ENCODE results near the gene NRSN1. TPM values are rescaled to one million over a fixed set of nuclear protein-coding genes. Genes with fewer than 3 reads are reported as not detected.

The NRSN1 gene
- total RNA-seq, 2 donors from 2014 or later = not detected

GRCh38 chr6:24113891-24114290 is 12.1 kb upstream of the NRSN1 start:
- H3K36me3 ChIP-seq (ENCODE audit: control insufficient read depth, insufficient read depth, low read length) = no peaks in the 10 kb centered on the region
- no peak overlapping the region for H3K27ac Mint-ChIP-seq
- H3K36me3 Mint-ChIP-seq (ENCODE audit: low read depth) = no peaks in the 10 kb centered on the region
- H3K9me3 ChIP-seq (ENCODE audit: control insufficient read depth, low read length) = no peaks in the 10 kb centered on the region
- H3K4me1 Mint-ChIP-seq = no peaks in the 10 kb centered on the region
- no peak overlapping the region for H3K4me3 ChIP-seq (ENCODE audit: low read length)
- no peak for DNase-seq
- no peaks in the 10 kb centered on the region for H3K9me3 Mint-ChIP-seq
- H3K4me1 ChIP-seq (ENCODE audit: control insufficient read depth, insufficient read depth, low read length) = no peaks in the 10 kb centered on the region
- H3K4me3 Mint-ChIP-seq = no peak overlapping the region
- no peak overlapping the region for H3K9ac ChIP-seq (ENCODE audit: extremely low read depth, low read length, poor library complexity, severe bottlenecking)
- H3K27me3 Mint-ChIP-seq (ENCODE audit: insufficient read depth) = peaks cover 12% of the 10 kb centered on the region
- TF ChIP-seq CTCF (conservative IDR thresholded peaks at IDR 0.05) = no peak
- peaks cover 5% of the 10 kb centered on the region for H3K27me3 ChIP-seq (ENCODE audit: control insufficient read depth, insufficient read depth, low read length, poor library complexity, severe bottlenecking)
- no peak overlapping the region for H3K27ac ChIP-seq (ENCODE audit: low read depth, low read length)

- no peak for TF ChIP-seq CTCF (conservative IDR thresholded peaks at IDR 0.05)
Observed at GRCh38 chr6:24117021-24117420, 9.0 kb upstream of the NRSN1 start.

GRCh38 chr6:24122139-24122538 is 3.9 kb upstream of the NRSN1 start:
- H3K4me3 ChIP-seq (ENCODE audit: low read length) = no peak overlapping the region
- Mint-ChIP-seq H3K27me3 (ENCODE audit: insufficient read depth) (peaks cover 29% of the 10 kb centered on the region), H3K36me3 (ENCODE audit: low read depth) (no peaks in the 10 kb centered on the region), H3K9me3 (no peaks in the 10 kb centered on the region), H3K4me3 (no peak overlapping the region), H3K4me1 (peaks cover 9% of the 10 kb centered on the region), H3K27ac (no peak overlapping the region)
- H3K36me3 ChIP-seq (ENCODE audit: control insufficient read depth, insufficient read depth, low read length) = no peaks in the 10 kb centered on the region
- H3K9ac ChIP-seq (ENCODE audit: extremely low read depth, low read length, poor library complexity, severe bottlenecking) = no peak overlapping the region
- no peaks in the 10 kb centered on the region for H3K4me1 ChIP-seq (ENCODE audit: control insufficient read depth, insufficient read depth, low read length)
- no peaks in the 10 kb centered on the region for H3K9me3 ChIP-seq (ENCODE audit: control insufficient read depth, low read length)
- WGBS, 2 experiments (ENCODE audit: insufficient coverage in 1 of 2, insufficient read length in 1 of 2) = 85 to 89% methylated on average over 3 to 7 of the region's 7 CpGs
- H3K27me3 ChIP-seq (ENCODE audit: control insufficient read depth, insufficient read depth, low read length, poor library complexity, severe bottlenecking) = no peaks in the 10 kb centered on the region
- no peak for DNase-seq
- H3K27ac ChIP-seq (ENCODE audit: low read depth, low read length) = no peak overlapping the region
- TF ChIP-seq CTCF (conservative IDR thresholded peaks at IDR 0.05) = no peak

More at GRCh38 chr6:24117021-24117420, 9.0 kb upstream of the NRSN1 start:
- Mint-ChIP-seq H3K27ac (no peak overlapping the region), H3K4me1 (no peaks in the 10 kb centered on the region), H3K9me3 (no peaks in the 10 kb centered on the region), H3K36me3 (ENCODE audit: low read depth) (no peaks in the 10 kb centered on the region), H3K27me3 (ENCODE audit: insufficient read depth) (peaks cover 17% of the 10 kb centered on the region), H3K4me3 (no peak overlapping the region)
- Histone ChIP-seq H3K9ac (ENCODE audit: extremely low read depth, low read length, poor library complexity, severe bottlenecking) (no peak overlapping the region), H3K27ac (ENCODE audit: low read depth, low read length) (no peak overlapping the region), H3K36me3 (ENCODE audit: control insufficient read depth, insufficient read depth, low read length) (no peaks in the 10 kb centered on the region), H3K27me3 (ENCODE audit: control insufficient read depth, insufficient read depth, low read length, poor library complexity, severe bottlenecking) (peaks cover 5% of the 10 kb centered on the region), H3K9me3 (ENCODE audit: control insufficient read depth, low read length) (no peaks in the 10 kb centered on the region), H3K4me1 (ENCODE audit: control insufficient read depth, insufficient read depth, low read length) (no peaks in the 10 kb centered on the region), H3K4me3 (ENCODE audit: low read length) (no peak overlapping the region)
- DNase-seq = no peak
- WGBS, 2 experiments (ENCODE audit: insufficient coverage in 1 of 2, insufficient read length in 1 of 2) = 87% methylated on average over 2 of the region's 2 CpGs; no CpG with 5 or more reads in 1 of the 2 experiments

Measured in endodermal cell (in vitro differentiated cells).